Amygdala (tissue), 56 donors: ENCODE data around the gene ACVR1B.

ENCODE experiments used
- DNase-seq, 56 donors: peaks; one replicate each; lab custom pipeline; 2025; lab: John Stamatoyannopoulos, UW

Gene ACVR1B

GRCh38 chr12:52037248-52037861 lies 85.9 kb downstream of the ACVR1B start:
- peak in 8 of 56 donors; percentile 23 to 77 (median 48) for DNase-seq

DNA sequence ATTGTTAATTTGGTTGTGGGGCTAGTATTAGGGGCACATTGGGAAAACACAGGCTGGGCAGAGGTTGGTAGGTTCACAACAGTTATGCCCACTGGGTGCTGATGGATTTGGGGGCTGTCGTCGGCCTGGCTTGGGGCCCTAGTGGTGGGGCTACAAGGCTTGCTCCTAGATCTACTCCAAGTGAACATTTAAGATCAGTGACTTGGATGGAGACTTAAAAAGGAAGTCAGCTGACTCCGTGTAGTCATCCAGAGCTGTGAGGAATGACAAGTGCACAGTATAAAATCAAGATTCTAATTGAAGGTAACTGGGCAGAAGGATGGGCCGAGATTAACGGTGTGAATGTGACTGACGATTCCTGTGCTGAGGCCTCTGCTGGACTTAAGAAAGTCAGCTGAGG lies 86.9 kb downstream of the ACVR1B start:
- DNase-seq = no peak

- DNase-seq = no peak
Measured at GRCh38 chr12:52041035-52041434, 89.5 kb downstream of the ACVR1B start.

- DNase-seq = peak in 7 of 56 donors; percentile 17 to 55 (median 29)
Measured at GRCh38 chr12:52041695-52042123, 90.2 kb downstream of the ACVR1B start.

DNA sequence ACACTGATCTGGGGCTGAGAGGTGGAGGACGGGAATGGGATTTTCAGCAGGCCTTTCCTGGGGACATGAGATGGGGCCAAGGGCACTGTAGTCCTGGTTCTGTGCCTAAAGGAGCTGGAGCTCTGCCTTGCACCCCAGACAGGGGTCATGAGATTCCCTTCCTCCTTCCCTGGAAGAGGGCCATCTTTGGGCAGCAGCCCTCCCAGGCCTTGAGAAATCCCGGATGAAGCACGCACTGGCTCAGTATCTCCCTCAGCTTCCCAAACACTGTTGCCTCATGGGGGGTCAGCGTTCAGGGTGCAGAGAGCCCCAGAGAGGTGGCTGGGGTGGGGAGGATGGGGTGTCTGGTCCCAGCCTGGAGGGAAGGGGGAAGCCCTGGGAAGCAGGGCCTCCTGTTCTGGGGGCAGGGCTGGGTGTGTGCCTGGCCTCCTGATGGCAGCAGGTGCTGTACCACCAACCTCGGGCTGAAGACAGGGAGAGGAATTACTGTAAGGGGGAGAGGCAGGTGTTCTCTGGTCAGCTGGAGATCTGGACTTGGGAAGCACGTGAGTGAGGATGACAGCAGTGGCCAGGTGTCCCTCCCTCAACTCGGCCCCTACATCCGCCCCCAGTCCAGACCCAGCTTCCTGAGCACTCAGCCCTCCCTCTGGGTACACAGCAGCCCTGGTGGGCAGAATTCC lies 91.3 kb downstream of the ACVR1B start:
- no peak for DNase-seq

DNA sequence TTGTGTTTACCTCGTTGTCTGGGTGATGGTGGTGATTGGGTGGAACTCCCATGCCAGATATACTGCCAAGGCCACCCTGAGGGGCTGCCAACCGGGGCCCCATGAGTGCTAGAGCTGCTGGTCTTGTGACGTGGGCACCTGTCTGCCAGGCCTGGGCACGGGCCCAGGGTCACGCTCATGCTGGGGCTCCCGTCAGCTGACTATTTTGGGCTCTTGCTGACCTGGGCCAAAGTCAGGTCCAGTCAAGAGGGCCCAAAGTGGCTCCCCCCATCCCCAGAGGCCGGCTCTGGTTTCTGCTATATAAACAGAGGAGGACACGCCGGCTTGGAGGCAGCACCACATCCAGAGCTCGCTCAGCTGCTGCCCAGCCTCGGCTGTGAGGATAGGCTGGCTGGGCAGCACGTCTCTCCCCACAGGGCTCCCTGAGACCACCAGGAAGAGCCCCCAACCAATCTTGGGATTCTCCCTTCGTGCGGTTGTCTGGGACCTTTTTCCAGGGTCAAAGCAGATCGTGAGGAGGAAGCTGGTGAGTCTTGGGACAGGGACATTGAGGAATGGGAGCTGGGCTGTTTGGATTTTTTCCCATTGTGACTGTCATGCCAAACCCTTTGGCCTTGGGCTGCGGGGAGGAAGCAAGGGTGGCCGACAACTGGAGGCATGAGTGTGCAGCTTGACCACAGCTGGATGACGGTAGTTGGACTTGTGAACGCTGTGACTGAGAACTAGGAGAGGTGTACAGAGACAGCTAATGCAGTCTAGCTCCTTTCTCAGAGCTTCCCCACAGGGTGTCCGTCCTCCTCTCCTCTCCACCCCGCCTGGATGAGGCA lies 92.1 kb downstream of the ACVR1B start:
- peak in 8 of 56 donors; percentile 24 to 66 (median 33) for DNase-seq

DNA sequence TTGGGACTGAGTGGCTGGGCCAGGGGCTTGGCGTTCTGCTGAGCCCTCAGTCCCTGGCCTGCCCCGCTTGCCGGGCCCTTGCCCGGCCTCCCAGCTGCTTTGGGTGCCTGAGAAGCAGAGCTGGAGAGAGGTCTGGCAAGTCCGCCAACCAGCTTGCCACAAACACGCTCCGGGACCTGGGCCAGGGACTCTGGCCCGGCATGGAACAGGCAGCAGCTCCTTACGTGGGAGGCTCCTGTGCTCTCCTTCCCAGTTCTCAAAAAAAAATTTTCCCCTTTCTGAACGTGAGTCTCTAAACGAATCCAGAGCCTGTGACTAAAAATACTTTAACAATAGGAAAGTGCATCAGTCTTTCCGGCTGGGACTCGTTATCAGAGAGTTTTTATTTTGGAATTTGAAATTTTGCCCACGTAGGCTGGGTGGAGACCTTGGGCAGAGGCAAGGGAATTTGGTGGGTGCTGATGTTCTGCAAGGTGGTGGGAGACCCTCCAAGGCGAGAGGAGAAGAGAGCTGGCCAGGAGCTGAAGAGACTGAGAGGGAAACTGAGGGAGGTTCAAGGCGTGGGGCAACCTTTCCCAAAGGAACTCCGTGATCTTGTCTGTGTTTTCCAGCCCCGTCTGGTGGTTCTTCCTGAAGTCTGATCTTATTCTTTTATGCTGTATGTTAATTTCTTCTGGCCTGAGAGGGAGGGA lies 92.9 kb downstream of the ACVR1B start:
- DNase-seq = peak in 39 of 56 donors; percentile 12 to 89 (median 55)

DNA sequence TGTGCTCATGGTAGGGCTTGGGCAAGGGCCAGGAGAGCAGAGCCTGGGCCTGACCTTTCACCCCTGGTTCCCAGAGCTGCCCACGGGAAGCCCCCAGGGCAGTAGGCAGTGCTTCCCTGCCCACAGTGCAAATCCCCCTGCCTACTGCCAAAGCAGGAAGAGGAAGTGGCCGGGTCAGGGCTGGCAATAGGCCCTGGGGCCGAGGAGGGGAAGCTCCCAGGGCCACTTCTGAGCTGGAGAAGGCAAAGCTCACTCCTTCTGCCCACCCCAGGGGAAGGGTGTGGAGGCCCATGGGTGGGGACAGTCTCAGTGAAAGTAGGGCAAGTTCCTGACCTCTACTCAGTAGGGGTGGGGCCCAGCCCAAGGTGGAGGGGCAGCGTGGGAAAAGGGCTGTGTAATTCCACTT lies 94.3 kb downstream of the ACVR1B start:
- peak in 5 of 56 donors; percentile 17 to 40 (median 25) for DNase-seq
